ENCODE data around the gene ADAMTS16.

ADAMTS16 gene

GRCh38 chr5:5315068-5315980 is 175.2 kb downstream of the ADAMTS16 start:
- no peak for TF ChIP-seq CTCF (IDR thresholded peaks at IDR 0.05; ENCODE audit: borderline replicate concordance, insufficient read depth, low read depth, low read length)
- no peak overlapping the region for H3K4me3 ChIP-seq (ENCODE audit: low read depth, low read length)

GRCh38 chr5:5316334-5316733 is 176.2 kb downstream of the ADAMTS16 start:
- TF ChIP-seq CTCF (IDR thresholded peaks at IDR 0.05; ENCODE audit: borderline replicate concordance, insufficient read depth, low read depth, low read length): no peak
- H3K4me3 ChIP-seq (ENCODE audit: low read depth, low read length): no peak overlapping the region

GRCh38 chr5:5317976-5318375 is 177.8 kb downstream of the ADAMTS16 start:
- no peak overlapping the region for H3K4me3 ChIP-seq (ENCODE audit: low read depth, low read length)
- no peak for TF ChIP-seq CTCF (IDR thresholded peaks at IDR 0.05; ENCODE audit: borderline replicate concordance, insufficient read depth, low read depth, low read length)

DNA sequence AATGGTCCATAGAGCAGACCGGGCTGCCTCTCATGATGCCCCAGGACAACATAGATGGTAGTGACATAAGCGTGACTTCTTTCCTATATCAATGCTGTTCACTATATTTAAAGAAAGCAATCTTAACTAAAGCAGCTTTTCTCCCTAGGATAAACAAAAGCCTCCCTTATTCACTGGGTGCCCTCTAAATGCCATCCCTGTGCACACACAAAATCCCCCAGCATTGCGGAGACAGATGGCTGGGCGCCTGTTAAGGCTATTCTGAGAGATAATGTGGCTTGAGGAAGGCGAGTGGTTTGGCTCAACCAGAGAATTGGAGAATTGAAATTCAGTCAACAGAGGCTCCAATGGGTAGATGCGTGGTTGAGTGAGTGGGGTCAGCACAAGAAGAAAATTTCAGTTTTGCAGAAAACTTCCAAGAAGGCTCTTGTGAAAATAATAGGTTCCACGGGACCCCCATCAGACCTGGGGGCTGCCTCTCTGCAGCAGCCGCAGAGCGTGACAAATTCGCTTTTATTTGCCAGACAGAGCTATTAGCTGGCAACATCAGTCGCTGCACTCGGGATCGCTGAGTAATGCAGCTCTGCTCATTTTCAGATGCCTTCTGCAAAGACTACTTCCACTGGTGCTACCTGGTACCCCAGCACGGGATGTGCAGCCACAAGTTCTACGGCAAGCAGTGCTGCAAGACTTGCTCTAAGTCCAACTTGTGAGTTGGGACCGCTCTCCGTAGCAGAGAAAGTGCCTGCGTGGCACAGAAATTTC is 178.5 kb downstream of the ADAMTS16 start:
- TF ChIP-seq CTCF (IDR thresholded peaks at IDR 0.05; ENCODE audit: borderline replicate concordance, insufficient read depth, low read depth, low read length): no peak

DNA sequence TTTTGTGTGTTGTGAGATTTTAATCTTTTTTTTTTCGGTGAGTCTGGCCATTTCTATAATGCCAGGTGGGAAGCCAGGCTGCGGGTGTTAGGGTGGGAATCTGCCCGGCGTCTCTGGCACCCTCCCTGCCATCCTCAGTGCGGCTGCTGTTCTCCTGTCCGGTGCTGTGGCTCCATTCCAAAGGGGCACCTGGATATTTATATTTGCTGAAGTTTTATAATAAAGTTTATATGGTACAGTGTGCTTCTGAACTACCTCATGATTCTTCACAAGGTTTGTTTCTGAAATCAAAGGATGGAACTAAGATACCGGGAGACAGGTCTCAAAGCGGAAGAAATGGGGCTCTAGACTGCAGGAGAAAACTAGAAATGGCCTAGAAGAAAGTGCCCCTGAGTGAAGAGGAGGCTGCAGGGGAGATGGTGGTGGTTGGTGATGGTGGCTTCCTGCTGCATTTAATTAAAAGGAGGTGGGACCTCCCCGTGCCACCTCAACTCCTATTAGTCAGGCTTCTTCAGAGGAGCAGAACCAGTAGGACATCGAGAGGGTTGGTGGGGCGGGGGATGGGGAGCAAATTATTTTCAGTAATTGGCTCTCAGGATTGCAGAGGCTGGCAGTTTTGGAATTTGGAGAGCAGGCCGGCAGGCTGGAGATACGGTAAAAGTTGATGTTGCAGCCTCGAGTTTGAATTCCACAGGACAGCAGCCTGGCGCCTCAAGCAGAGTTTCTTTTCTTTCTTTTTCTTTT is 180.1 kb downstream of the ADAMTS16 start:
- no peak for TF ChIP-seq CTCF (IDR thresholded peaks at IDR 0.05; ENCODE audit: borderline replicate concordance, insufficient read depth, low read depth, low read length)
- no peak overlapping the region for H3K4me3 ChIP-seq (ENCODE audit: low read depth, low read length)

More for the DNA sequence above, 178.5 kb downstream of the ADAMTS16 start:
- H3K4me3 ChIP-seq (ENCODE audit: low read depth, low read length): no peak overlapping the region

GRCh38 chr5:5321137-5321536 is 181.0 kb downstream of the ADAMTS16 start:
- H3K4me3 ChIP-seq (ENCODE audit: low read depth, low read length): no peak overlapping the region
- no peak for TF ChIP-seq CTCF (IDR thresholded peaks at IDR 0.05; ENCODE audit: borderline replicate concordance, insufficient read depth, low read depth, low read length)

All from GM12875 (cell line).